Tibial nerve (tissue), 4 donors: Measurements from ENCODE around the gene PRRG4.

Source experiments
- CTCF ChIP-seq, 5 experiments: fragments of 200-600 bp in 3 of 5; fragments of 450-650 bp in 2 of 5; sonication (generic) in 3 of 5; IDR thresholded peaks; one replicate each; pipeline ENCODE4 v1.5.1; 2016 to 2019; ENCODE audit warnings: antibody characterized with exemption in 5 of 5, mild to moderate bottlenecking in 3 of 5, moderate library complexity in 2 of 5
- EP300 ChIP-seq, 2 donors: sonication (generic); formaldehyde crosslinking; IDR thresholded peaks; one replicate each; pipeline ENCODE4 v1.6.1; 2017; ENCODE audit warnings: antibody characterized with exemption in 2 of 2, mild to moderate bottlenecking in 1 of 2
- POLR2A ChIP-seq, 2 donors: fragments of 450-650 bp; IDR thresholded peaks; one replicate each; pipeline ENCODE4 v1.6.1; 2017; ENCODE audit warnings: antibody characterized with exemption in 2 of 2, mild to moderate bottlenecking in 2 of 2, moderate library complexity in 2 of 2

- no peak for TF ChIP-seq EP300 (IDR thresholded peaks at IDR 0.05)
- no peak for TF ChIP-seq CTCF (IDR thresholded peaks at IDR 0.05)
- TF ChIP-seq POLR2A (IDR thresholded peaks at IDR 0.05), result no peak
Observed at GRCh38 chr11:32851251-32851650, 21.5 kb downstream of the PRRG4 start.
